Epithelial cell of proximal tubule (primary cell): Measurements from ENCODE around the gene CRIM1. TPM values are rescaled to one million over a fixed set of nuclear protein-coding genes. Genes with fewer than 3 reads are reported as not detected.

Experiments used
- DNase-seq: peaks from one replicate; pipeline ENCODE4 v3.0.0-alpha.2; 2011; ENCODE audit warnings: low read depth
- H3K4me3 ChIP-seq: 2 replicates; pipeline ENCODE4 v1.5.1; 2011; ENCODE audit warnings: low read depth, mild to moderate bottlenecking, low read length
- total RNA-seq: library from RNA; depleted of rRNA; stranded (reverse); fragments of >200 nt; gene quantifications from 2 replicates; pipeline ENCODE4 v1.2.3, GENCODE V29; 2015
- TF ChIP-seq, protein P1 (sequence below): conservative IDR thresholded peaks from 2 replicates; pipeline ENCODE4 v1.5.1; 2012; ENCODE audit warnings: low read depth, mild to moderate bottlenecking, low read length

The CRIM1 gene
- total RNA-seq, 1 donor from 2014 or later = 143 TPM

DNA sequence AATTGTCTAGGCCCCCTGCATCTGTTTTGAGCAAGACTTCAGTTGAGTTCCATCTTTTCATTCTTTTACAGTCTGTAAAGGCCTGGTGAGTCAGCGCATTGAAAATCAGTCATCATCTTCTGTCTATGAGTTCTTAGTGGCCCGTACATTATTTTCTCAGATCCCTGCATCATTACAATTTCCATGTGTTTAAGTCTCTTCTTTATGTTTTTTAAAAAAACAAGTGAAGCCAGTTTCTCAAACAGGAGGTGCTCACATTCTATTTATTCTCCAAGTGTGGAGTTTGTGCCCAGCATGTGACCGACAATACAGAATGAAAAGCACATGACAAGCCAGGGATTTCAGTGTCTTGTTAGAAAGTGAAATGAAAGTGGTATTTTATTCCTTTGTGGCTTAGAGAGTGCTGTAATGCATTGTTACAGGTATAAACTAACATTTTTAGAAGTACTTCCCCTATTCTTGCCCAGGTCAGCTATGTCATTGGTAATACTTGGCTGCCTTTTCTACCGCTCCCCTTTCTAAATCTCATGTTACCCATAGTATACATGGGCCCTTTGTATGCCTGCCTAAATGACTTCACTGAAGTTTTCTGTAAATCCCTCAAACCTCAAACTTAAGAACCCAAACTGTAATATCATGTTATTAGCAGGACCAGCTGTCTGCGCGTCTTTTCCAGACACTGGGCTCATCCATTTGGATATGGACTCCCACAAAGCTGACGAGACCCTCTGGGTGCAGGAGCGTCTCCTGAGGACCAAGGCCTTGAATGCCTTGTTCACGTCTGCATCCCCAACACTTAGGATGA, 174.8 kb downstream of the CRIM1 start:
- DNase-seq = no peak

DNA sequence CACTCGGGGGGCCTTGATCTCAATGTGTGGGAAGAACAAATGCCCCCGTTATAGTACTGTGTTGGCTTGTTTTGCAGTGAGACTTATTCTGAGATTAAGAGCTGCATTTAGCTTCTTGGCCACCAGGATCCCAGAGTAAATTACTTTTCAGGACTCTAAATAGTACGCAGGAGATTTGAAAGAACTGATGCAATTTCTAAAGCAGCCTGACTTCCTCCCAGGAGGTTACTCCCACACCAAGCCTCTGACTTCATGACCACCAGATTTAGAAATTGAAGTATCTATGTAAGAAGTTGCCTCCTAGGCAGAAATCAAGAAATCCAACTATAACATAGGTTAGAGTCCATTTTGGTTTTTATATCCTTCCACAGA, 175.4 kb downstream of the CRIM1 start:
- no peak for DNase-seq
- TF ChIP-seq, protein P1, sequence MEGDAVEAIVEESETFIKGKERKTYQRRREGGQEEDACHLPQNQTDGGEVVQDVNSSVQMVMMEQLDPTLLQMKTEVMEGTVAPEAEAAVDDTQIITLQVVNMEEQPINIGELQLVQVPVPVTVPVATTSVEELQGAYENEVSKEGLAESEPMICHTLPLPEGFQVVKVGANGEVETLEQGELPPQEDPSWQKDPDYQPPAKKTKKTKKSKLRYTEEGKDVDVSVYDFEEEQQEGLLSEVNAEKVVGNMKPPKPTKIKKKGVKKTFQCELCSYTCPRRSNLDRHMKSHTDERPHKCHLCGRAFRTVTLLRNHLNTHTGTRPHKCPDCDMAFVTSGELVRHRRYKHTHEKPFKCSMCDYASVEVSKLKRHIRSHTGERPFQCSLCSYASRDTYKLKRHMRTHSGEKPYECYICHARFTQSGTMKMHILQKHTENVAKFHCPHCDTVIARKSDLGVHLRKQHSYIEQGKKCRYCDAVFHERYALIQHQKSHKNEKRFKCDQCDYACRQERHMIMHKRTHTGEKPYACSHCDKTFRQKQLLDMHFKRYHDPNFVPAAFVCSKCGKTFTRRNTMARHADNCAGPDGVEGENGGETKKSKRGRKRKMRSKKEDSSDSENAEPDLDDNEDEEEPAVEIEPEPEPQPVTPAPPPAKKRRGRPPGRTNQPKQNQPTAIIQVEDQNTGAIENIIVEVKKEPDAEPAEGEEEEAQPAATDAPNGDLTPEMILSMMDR = no peak
- H3K4me3 ChIP-seq = no peak overlapping the region

More for the DNA sequence above, 174.8 kb downstream of the CRIM1 start:
- TF ChIP-seq, protein P1 = no peak
- no peak overlapping the region for H3K4me3 ChIP-seq

DNA sequence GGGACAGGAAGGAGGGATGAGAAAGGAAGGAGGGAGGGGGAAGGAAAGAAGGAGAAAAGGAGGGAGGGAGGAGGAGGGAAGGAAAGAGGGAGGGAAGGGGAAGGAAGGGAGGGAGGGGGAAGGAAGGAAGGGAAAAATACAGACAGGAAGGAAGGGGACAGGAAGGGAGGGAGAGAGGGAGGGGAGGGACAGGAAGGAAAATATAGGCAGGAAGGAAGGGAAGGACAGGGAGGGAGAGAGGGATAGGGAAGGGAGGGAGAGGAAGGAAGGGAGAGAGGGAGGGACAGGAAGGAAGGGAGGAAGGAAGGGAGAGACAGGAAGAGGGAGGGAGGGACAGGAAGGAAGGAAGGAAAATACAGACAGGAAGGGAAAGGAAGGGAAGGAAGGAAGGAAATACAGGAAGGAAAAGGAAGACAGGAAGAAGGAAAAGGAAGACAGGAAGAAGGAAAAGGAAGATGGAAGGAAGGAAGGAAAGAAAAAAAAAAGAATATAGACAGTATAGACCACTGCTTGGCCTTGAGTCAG, 178.8 kb downstream of the CRIM1 start:
- DNase-seq = no peak
- H3K4me3 ChIP-seq = no peak overlapping the region
- TF ChIP-seq, protein P1 = no peak

DNA sequence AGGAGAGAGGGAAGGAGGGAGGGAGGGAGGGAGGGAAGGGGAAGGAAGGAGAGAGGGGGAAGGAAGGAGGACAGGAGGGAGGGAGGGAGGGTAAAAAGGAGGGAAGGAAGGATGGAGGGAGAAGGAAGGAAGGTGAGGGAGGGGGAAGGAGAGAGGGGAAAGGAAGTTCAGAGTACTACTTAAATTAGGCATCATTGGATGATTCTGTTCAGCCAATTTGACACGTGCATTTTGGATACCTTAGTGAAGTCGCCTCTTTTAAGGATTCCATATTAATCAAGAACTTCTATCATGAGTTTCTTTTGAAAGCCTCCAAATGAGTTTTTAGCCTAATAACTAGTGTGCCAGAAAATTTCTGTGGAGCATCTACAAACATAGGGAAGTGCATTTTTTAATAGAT, 179.5 kb downstream of the CRIM1 start:
- H3K4me3 ChIP-seq = no peak overlapping the region
- TF ChIP-seq, protein P1 = no peak
- DNase-seq = no peak

DNA sequence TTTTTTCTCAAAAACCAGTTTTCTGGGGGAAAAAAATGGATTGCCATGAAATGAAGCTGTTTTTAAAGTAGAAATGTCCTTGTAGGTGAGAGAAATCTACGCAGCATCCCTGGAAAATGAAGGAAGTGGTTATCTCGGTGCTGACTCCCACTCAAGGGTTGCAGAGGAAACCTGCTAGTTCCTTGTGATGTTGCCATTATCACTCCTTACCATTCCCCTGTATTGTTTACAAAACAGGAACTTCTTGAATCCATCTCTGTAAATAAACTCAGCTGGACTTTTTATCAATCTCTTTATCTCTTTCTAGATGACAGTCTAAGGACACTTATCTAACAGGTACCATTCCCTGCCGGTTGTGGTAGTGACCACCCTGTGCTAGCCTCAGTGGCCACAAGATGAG, 181.2 kb downstream of the CRIM1 start:
- TF ChIP-seq, protein P1 = no peak
- H3K4me3 ChIP-seq = no peak overlapping the region
- DNase-seq = no peak

DNA sequence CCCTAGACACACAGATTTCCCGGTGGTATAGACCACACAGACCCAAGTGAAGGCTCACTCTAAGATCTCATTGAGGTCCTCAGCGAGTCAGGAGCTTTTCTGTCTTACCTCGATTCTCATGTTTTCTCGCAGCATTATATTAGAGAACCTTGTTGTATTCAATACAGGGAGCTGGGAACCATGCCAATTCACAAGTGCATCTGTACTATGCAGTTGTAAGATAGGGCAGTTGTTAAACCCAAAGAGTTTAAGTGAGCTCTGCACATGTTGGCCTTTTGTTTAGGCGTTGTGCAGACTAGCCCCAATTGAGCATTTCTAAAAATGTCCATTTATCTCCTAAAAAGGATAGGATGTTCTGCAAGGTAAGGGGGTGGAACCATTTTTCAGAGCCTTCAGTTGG, 182.8 kb downstream of the CRIM1 start:
- TF ChIP-seq, protein P1 = no peak
- no peak overlapping the region for H3K4me3 ChIP-seq
- DNase-seq = no peak

DNA sequence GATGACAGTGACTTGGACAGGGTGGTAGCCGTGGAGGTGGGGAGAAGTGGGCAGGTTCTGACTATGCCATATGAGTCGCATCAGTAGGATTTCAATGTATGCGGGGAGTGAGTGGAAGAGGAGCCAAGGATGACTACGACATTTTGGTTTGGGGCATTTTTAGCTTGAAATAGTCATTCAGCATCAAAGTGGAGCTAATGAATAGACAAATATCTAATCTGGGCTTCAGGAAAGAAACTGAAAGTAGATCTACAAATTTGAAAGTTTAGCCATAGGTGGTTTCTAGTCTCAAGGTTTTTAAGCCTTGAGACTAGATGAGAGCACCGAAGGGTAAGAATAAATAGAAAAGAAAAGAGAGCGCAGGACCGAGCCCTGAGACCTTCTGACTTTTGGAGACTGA, 184.1 kb downstream of the CRIM1 start:
- TF ChIP-seq, protein P1 = no peak
- H3K4me3 ChIP-seq = no peak overlapping the region
- no peak for DNase-seq
